Nucleus accumbens (tissue), 56 donors: Measurements from ENCODE around the gene MYRFL.
"Not testable (repeated sequence)": the region's sequence is repeated elsewhere in the genome, so short reads cannot be mapped to it uniquely, and the experiment has no call there.

Experiments
- DNase-seq, 56 donors: peaks; one replicate each; lab custom pipeline; 2025; lab: John Stamatoyannopoulos, UW

MYRFL gene

GRCh38 chr12:69981881-69982475, 157.0 kb downstream of the MYRFL start:
- DNase-seq, result no peak

GRCh38 chr12:69984241-69984640, 159.2 kb downstream of the MYRFL start:
- DNase-seq, result no peak

DNA sequence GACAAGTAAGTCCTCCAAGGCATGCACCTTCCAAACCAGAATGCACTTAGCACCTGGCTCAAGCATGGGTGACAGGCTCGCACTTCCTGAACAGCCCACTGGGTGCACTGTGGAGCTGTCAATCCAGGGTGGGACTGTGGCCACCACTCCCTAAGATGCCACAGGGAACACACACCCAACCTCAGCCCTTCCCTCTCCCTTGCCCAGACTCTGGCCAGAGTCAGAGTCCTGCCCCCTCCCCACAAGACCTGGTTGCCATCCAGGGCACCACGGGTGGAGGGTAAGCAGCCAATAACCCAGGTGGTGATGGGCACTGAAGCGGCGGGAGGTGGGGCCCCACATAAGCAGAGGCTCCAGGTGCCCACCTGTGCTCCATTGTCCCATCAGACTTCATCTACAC, 160.6 kb downstream of the MYRFL start:
- no peak for DNase-seq

DNA sequence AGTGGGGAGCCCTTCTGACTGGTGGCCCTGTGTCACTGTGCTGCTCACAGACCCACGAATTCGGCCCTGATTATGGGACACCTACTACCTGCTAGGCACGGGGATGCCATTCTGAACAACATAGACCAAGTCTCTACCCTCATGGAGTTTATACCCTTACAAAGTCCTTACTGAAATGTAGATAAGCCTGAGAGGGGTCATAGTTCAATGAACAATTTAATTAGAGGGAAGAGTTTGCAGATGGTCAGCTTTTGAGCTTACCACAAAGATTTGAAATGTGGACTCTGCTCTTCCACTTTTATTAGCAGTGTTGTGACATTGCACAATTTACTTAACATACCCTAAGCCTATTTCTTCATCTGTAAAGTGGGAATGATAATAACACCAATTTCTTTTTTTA, 161.1 kb downstream of the MYRFL start:
- DNase-seq, result no peak

DNA sequence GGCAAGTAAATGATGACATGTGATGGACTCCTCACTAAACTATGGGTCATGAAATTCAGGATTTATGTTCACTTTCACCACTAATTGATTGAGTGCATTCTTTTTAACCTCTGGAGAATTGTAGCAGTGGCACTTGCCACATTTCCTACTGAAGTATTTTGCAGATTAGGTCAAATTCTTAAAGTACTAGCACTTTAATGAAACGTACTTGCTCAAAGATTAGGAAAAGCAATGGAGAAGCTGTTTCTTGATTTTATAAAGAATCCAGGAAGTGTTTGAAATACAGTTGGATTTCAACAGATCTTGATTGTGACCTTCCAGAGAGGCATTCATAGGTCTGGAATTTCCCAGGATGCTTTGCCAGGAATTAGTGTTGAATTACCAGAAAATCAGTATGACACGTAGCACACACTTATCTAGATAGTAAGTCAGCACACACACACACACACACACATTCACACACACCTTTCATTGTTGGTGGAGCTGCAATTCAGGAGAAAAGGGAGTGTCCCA, 162.6 kb downstream of the MYRFL start:
- no peak for DNase-seq

GRCh38 chr12:69988481-69989321, 163.7 kb downstream of the MYRFL start:
- DNase-seq, result no peak

- DNase-seq, result no peak
These were observed 166.8 kb downstream of the MYRFL start for GRCh38 chr12:69991690-69992288.

DNA sequence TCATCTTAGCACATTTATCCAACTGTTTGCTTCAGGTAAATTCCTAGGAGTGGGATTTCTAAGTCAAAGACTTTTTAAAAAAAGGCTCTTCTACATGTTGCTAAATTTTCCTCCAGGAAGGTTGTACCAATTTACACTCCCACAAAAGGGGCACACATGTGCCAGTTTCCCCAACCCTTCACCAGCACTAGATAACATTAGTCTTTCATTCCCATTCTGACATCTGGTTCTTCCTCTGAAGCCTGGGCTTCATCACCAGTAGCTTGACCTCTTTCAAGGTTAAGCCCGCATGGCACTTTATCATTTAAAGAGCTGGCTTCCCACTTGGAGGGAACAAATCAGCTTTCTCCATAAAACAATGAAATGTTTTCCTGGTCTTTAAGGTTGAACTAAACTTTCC, 168.4 kb downstream of the MYRFL start:
- no peak for DNase-seq

DNA sequence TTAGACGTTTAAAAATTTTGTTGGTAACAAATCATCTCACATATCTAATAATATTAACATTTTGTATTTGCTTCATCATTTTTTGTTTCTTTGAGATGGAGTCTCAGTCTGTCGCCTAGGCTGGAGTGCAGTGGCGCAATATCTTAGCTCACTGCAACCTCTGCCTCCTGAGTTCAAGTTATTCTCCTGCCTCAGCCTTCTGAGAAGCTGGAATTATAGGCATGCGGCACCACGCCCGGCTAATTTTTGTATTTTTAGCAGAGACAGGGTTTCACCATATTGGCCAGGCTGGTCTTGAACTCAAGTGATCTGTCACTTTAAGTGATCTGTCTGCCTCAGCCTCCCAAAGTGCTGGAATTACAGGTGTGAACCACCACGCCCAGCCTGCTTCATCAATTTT, 169.1 kb downstream of the MYRFL start:
- DNase-seq, result not testable (repeated sequence)

GRCh38 chr12:69994724-69995173, 169.7 kb downstream of the MYRFL start:
- no peak for DNase-seq

DNA sequence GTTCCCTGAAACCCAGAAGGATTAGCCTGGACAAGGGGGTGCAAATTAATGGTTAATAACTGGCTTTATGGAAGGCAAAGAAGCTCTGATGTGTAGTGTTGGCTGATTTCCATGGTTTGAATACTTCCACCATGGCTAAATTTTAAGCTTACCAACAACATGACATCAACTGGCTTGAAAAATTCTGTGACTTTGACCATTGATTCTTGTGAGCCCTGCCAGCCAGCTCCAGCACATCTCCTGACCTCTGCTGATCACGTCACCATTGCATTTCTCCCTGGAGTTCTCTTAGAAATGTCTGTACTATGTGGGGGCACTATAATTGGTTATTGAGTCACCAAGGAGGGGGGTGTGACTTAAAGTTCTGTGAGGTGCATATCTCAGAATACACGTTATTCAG, 171.2 kb downstream of the MYRFL start:
- no peak for DNase-seq

GRCh38 chr12:69996722-69997121, 171.7 kb downstream of the MYRFL start:
- no peak for DNase-seq

DNA sequence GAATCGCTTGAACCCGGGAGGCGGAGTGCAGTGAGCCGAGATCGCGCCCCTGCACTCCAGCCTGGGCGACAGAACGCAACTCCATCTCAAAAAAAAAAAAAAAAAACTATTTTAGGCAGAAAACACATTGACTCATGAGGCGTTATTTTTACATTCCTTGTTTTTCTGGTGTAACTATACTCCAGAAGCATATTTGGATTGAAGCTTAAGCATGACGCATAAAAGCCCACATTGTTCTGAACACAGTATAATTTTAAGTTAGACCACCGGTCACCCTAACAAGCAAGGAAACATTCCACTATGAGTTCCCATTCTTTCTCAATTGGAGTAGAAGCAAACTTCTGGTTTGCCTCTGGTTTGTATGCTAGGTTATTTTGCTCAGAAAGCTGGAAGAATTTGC, 173.0 kb downstream of the MYRFL start:
- DNase-seq, result no peak

DNA sequence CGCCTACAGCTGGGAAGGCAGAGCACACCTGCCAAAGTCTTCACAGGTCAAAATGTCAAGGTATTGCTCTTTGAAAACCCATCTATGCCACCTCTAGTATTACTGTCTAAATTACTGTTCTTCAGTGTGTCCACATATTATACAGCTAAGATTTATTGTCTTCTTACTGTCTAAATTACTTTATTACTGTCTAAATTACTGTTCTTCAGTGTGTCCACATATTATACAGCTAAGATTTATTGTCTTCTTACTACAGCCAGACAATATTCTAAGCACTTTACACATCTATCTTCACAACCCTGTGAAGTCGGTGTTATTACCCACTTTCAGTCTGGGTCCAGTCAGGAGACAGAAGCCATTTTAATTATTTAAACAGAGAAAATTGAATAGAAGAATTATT, 173.9 kb downstream of the MYRFL start:
- DNase-seq, result no peak

GRCh38 chr12:69999561-69999960, 174.5 kb downstream of the MYRFL start:
- DNase-seq, result no peak

DNA sequence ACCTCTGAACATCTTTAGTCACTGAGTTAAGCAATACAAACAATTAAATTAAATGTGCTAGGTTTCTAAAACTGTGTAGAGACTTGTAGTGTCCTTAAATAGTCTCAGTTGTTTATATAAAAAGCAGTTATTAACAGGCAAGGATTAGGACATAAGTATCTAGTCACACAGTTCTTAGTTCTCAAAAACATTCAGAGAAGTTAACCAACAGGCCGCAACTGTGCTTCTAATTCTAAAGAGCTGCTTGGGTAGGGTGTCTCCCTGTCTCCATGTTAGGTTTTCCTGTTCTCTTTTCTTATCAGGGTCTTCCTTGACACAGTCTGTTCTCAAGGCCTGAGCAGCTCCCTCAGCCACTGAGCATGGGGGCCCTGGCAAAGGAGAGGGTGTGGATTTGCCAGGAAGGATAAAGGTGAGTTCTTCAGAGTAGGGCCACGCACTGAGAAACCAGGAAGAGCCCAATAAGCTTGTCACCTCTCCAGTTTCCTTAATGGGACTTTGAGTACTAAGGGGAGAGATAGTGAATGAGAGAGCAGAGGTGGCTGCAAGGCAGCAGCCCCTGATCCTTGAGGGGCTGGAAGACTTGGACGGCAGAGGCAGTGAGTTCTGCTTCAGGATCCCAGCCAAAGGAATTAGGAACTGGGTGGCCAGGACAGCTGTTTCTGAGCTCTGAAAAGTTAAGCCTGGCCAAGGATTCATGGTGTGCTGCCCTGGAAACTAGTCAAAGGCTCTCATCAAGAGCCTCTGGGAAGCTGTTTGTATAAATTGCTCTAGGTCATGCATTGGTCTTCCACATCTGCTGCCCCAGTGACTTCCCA, 177.3 kb downstream of the MYRFL start:
- DNase-seq, result no peak

DNA sequence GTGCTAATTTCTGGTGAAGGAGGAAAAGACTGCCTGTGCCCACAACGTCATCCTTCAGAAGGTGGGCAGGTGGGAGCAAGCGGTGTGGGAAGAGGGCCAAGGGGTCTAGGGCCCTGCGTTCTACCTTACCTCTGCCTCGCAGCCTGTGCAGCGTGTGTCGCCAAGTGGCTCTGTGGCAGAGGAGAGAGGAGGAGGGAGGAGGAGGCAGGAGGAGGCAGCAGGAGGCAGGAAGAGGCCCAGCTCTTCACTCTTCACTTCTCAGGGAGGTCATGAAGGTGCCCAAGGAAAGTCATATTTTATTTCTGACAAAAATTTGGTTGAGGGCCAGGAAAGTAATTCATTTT, 177.9 kb downstream of the MYRFL start:
- no peak for DNase-seq

DNA sequence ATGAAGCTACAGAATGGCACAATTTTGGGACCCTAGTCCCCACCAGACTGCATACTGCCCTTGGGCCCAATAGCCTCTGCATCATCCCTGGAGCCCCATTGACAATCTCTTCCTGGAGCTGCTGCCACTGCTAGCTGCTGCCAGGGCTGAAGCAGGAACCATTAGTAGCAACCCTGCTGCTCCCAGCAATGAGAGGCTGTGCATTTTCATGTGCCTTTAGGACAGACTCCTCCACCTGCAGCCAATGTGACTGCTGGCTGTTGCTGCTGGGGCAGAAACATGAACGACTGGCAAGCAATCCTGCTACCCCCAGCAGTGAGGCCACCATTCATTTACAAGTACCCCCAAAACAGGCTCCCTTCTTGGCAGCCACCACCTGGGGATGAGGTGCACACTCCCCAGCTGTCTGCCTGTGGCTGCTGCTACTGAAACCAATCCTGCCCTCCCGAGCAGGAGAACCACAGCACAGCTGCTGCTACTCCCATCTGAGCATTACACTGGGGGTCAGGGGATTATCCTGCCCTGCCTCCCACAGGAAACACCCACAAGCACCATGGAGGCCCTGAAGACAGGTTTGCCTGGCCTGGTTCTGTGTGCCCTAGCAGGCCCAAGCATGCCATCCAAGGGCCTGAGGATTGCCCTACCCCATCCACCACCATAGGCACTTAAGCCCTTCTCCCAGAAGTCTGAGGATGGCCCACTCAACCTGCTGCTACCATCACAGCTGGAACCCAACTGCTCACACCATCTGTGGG, 181.0 kb downstream of the MYRFL start:
- DNase-seq, result no peak

DNA sequence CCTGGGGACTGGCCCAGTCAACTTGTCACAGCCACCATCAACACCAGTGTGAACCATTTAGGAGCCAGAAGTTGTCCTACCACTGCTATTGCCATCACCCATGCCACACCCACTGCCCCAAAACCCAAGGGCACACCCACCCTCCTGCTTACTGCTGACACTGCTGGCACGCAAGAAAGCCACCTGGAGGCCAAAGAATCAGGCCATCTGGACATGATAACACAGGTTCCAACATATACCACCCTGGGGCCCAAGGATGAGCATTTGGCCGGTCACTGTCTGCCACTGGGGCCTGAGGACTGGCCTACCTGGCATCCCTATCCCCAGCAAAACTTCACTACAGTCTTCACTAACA, 181.6 kb downstream of the MYRFL start:
- DNase-seq, result no peak

- DNase-seq, result no peak
These were observed 182.7 kb downstream of the MYRFL start for GRCh38 chr12:70007687-70008086.
